Colonic mucosa (tissue), 4 donors: ENCODE results near the gene AP1G2. TPM values are rescaled to one million over a fixed set of nuclear protein-coding genes. Genes with fewer than 3 reads are reported as not detected.

Experiments used
- DNase-seq: peaks from one replicate; pipeline ENCODE4 v3.0.0-alpha.2; 2020
- H3K27ac ChIP-seq: fragments of 200-600 bp; one replicate; pipeline ENCODE4 v1.8.0; 2021
- H3K27me3 ChIP-seq: fragments of 200-600 bp; one replicate; pipeline ENCODE4 v1.8.0; 2021
- H3K36me3 ChIP-seq: fragments of 200-600 bp; one replicate; pipeline ENCODE4 v1.8.0; 2021
- H3K4me1 ChIP-seq: fragments of 200-600 bp; one replicate; pipeline ENCODE4 v1.8.0; 2021; ENCODE audit warnings: mild to moderate bottlenecking
- H3K4me3 ChIP-seq: fragments of 200-600 bp; one replicate; pipeline ENCODE4 v1.8.0; 2021
- H3K9ac ChIP-seq, 2 donors: one replicate each; pipeline ENCODE4 v1.7.0; 2013; ENCODE audit warnings: control low read depth in 2 of 2, low read depth in 2 of 2, low read length in 2 of 2
- H3K9me3 ChIP-seq: fragments of 200-600 bp; one replicate; pipeline ENCODE4 v1.8.0; 2021
- intact Hi-C: fragments of 100-400 bp; cut with DNase I; formaldehyde crosslinking; loops from one replicate; pipeline ENCODE4 v1.14.1; 2022
- total RNA-seq, 2 donors: library from RNA; stranded (reverse); fragmentation: NEBNext Ultra II Directional in 1 of 2; extraction: Animal tissue kit (Norgen Biotek cat#: 25700) in 1 of 2; gene quantifications; one replicate each; pipeline ENCODE4 v1.2.1, GENCODE V29; 2021
- TF ChIP-seq, protein P1 (sequence below): fragments of 200-600 bp; IDR thresholded peaks from one replicate; pipeline ENCODE4 v1.8.0; 2022; ENCODE audit warnings: antibody characterized with exemption, mild to moderate bottlenecking
- donor health status: healthy.
- donor health status: DM: no; HTN: no; CAD: no.
- donor health status: DM: no; HTN: no; CAD: no.

The AP1G2 gene
- total RNA-seq, 2 donors from 2014 or later = 154 to 214 TPM

GRCh38 chr14:23563473-23564180 is 4.0 kb downstream of the AP1G2 start:
- no peak for DNase-seq
- H3K9ac ChIP-seq = no peak overlapping the region
- H3K27ac ChIP-seq = no peak overlapping the region
- no peaks in the 10 kb centered on the region for H3K27me3 ChIP-seq
- no peaks in the 10 kb centered on the region for H3K9me3 ChIP-seq
- no peaks in the 10 kb centered on the region for H3K36me3 ChIP-seq
- TF ChIP-seq, protein P1, sequence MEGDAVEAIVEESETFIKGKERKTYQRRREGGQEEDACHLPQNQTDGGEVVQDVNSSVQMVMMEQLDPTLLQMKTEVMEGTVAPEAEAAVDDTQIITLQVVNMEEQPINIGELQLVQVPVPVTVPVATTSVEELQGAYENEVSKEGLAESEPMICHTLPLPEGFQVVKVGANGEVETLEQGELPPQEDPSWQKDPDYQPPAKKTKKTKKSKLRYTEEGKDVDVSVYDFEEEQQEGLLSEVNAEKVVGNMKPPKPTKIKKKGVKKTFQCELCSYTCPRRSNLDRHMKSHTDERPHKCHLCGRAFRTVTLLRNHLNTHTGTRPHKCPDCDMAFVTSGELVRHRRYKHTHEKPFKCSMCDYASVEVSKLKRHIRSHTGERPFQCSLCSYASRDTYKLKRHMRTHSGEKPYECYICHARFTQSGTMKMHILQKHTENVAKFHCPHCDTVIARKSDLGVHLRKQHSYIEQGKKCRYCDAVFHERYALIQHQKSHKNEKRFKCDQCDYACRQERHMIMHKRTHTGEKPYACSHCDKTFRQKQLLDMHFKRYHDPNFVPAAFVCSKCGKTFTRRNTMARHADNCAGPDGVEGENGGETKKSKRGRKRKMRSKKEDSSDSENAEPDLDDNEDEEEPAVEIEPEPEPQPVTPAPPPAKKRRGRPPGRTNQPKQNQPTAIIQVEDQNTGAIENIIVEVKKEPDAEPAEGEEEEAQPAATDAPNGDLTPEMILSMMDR = no peak
- H3K4me3 ChIP-seq = no peak overlapping the region
- H3K4me1 ChIP-seq = no peaks in the 10 kb centered on the region
- intact Hi-C loops = loop anchor here (2.0 kb wide), 1 partner anchor 87 kb away; no protein-coding TSS in a partner anchor

- Histone ChIP-seq H3K27me3 (no peaks in the 10 kb centered on the region), H3K9me3 (no peaks in the 10 kb centered on the region), H3K36me3 (no peaks in the 10 kb centered on the region), H3K4me1 (no peaks in the 10 kb centered on the region), H3K27ac (no peak overlapping the region), H3K4me3 (no peak overlapping the region), H3K9ac (no peak overlapping the region)
- DNase-seq = peak; percentile 37
- intact Hi-C loops = loop anchor here (2.0 kb wide), 1 partner anchor 86 kb away; no protein-coding TSS in a partner anchor
- TF ChIP-seq, protein P1 = peak; percentile 92
These were observed 4.6 kb downstream of the AP1G2 start for GRCh38 chr14:23562822-23563472.

DNA sequence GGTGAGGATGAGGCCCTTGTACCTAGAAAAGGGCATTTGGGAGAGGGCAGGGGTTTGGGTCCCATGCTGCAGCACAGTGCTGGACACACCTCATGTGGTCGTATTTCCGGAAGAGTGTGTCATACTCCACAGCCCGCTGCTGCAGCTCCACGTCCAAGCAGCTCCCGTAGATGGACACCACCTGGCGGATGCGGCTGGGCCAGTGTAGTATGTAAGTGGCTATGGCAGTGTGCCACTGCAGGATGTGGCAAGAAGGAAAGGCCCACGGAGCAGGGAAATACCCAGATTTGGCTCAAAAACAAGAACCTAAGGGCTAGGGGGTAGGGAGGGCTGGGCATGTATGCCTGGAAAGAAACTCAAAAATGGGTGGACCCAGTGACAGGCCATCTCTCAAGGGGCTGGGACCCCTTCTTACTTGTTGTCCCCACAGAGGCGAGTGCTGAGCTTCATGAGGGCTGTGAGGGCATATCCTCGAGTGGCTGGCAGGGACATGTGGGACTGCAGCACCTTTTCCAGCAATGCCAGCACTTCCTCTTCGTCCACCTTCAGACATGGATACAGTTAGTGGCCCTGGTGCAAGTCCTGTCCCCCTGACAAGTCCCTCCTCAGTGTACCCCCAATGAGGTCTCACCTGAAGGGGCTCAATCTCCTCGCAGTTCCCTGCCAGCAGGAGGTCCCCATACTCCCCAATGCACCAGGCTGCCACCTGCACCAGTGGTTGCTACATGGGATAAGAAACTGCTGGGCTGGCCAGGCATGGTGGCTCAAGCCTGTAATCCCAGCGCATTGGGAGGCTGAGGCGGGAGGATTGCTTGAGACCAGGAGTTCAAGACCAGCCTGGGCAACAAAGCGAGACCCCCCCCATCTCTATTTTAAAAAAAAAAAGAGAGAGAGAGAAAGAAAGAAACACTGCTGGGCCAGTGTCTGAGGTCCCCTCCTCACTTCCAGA is 5.4 kb downstream of the AP1G2 start:
- no peak for DNase-seq
- Histone ChIP-seq H3K4me3 (no peak overlapping the region), H3K36me3 (no peaks in the 10 kb centered on the region), H3K27ac (no peak overlapping the region), H3K9me3 (no peaks in the 10 kb centered on the region), H3K27me3 (no peaks in the 10 kb centered on the region), H3K4me1 (no peaks in the 10 kb centered on the region), H3K9ac (no peak overlapping the region)
- TF ChIP-seq, protein P1 = no peak
- intact Hi-C loops = loop anchor here (2.0 kb wide), 1 partner anchor 85 kb away; no protein-coding TSS in a partner anchor

DNA sequence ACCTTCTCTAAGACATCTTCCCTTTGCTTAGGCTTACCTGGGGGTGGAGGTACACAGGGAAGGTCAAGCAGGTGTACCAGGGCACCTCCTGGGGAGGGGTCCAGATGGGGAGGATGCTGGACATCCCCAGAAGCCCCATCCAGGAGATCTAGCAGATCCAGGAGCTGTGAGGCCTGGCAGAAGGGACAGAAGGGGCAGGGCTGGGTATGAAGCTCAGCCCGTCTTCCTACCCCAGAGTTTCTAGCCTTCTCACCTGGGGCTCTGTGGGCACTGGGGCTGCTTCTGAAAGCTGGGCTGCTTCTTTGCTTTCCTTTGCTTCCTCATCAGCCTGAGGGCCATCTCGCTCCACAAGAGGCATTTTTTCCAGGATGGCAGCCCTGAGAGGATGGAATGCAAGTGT is 6.3 kb downstream of the AP1G2 start:
- Histone ChIP-seq H3K9me3 (no peaks in the 10 kb centered on the region), H3K27me3 (no peaks in the 10 kb centered on the region), H3K36me3 (no peaks in the 10 kb centered on the region), H3K4me3 (no peak overlapping the region), H3K4me1 (no peaks in the 10 kb centered on the region), H3K27ac (no peak overlapping the region), H3K9ac (no peak overlapping the region)
- intact Hi-C loops = no loop called here
- TF ChIP-seq, protein P1 = no peak
- DNase-seq = no peak

- Histone ChIP-seq H3K4me1 (no peaks in the 10 kb centered on the region), H3K9me3 (no peaks in the 10 kb centered on the region), H3K9ac (no peak overlapping the region), H3K27me3 (no peaks in the 10 kb centered on the region), H3K36me3 (no peaks in the 10 kb centered on the region), H3K27ac (no peak overlapping the region), H3K4me3 (no peak overlapping the region)
- no peak for DNase-seq
- intact Hi-C loops = no loop called here
- TF ChIP-seq, protein P1 = no peak
These were observed 7.6 kb downstream of the AP1G2 start for GRCh38 chr14:23559926-23560520.
